IPS DF 19.7 (cell line): ENCODE results near the gene SLC27A5.
"Not testable (repeated sequence)": the region's sequence is repeated elsewhere in the genome, so short reads cannot be mapped to it uniquely, and the experiment has no call there.

Experiments
- DNase-seq: peaks from one replicate; pipeline ENCODE4 v3.0.0-alpha.2; 2013; ENCODE audit warnings: low read depth, low spot score

Gene SLC27A5

DNA sequence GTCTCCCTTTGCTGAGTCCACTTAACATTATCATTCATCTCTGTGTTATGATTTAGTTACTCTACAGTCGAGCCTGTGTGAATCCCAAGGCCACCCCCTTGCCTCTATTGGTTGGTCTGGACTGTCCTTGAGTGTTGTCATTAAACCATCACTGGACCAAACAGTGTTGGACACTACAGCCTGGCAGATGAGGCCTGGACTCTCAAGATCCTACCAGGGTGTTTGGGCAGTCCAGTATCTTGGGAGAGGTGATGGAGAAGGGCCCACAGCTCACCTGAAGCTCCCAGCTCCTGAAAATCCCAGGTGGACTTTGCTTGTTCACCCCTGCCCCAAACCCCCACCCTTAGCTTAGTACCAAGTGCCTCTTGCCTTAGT is 39.3 kb upstream of the SLC27A5 start:
- DNase-seq = no peak

DNA sequence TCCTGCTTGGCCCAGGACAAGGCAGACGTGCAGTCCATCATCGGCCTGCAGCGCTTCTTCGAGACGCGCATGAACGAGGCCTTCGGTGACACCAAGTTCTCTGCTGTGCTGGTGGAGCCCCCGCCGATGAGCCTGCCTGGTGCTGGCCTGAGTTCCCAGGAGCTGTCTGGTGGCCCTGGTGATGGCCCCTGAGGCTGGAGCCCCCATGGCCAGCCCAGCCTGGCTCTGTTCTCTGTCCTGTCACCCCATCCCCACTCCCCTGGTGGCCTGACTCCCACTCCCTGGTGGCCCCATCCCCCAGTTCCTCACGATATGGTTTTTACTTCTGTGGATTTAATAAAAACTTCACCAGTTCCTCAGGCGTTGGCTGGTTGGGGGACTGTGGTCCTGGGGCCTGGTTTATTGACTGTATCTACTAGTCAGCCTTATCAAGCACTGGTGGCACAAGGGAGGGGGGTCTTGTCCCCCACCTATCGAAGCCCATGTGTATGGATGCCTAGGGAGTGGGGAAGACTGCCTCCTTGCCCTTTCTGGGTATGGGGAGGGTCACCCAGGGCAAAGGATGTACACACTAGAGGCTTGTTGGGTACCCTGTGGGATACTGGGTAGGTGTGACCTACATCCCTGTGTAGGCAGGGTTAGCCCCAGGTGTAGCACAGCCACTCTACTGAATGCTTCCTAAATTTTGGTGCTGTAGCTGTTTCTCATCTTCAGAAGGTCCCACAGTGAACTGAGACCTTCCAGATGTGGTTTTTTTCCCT is 38.8 kb upstream of the SLC27A5 start:
- no peak for DNase-seq

DNA sequence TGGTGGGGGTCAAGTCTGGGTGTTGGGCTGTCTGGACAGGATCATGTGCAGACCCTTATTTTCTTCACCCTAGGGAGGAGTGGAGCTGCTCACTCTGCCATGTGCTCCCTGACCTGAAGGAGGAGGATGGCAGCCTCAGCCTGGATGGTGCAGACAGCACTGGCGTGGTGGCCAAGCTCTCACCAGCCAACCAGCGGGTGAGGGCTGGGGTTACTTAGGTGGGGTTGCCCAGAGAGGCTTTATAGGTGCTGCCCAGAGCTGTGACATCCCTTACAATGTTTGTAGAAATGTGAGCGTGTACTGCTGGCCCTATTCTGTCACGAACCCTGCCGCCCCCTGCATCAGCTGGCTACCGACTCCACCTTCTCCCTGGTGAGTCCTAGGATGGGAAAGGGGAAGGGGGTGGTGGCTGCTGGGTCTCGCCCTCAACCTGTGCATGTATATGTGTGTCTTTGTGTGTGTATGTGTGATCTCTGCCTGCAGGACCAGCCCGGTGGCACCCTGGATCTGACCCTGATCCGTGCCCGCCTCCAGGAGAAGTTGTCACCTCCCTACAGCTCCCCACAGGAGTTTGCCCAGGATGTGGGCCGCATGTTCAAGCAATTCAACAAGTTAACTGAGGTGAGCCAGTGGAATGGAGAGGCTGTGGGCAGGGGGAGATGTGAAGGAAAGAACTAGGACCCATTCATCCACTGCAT is 38.0 kb upstream of the SLC27A5 start:
- DNase-seq = no peak

DNA sequence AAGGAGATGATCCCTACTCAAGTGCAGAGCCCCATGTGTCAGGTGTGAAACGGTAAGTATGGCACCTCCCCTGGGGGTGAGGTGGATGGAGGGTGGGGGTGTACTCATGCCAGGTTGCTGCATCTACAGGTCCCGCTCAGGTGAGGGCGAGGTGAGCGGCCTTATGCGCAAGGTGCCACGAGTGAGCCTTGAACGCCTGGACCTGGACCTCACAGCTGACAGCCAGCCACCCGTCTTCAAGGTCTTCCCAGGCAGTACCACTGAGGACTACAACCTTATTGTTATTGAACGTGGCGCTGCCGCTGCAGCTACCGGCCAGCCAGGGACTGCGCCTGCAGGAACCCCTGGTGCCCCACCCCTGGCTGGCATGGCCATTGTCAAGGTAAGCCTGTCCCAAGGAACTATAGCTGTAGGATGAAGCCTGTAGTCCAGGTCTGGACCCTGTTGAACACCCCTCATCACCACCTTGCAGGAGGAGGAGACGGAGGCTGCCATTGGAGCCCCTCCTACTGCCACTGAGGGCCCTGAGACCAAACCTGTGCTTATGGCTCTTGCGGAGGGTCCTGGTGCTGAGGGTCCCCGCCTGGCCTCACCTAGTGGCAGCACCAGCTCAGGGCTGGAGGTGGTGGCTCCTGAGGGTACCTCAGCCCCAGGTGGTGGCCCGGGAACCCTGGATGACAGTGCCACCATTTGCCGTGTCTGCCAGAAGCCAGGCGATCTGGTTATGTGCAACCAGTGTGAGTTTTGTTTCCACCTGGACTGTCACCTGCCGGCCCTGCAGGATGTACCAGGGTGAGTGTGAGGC is 37.3 kb upstream of the SLC27A5 start:
- no peak for DNase-seq

DNA sequence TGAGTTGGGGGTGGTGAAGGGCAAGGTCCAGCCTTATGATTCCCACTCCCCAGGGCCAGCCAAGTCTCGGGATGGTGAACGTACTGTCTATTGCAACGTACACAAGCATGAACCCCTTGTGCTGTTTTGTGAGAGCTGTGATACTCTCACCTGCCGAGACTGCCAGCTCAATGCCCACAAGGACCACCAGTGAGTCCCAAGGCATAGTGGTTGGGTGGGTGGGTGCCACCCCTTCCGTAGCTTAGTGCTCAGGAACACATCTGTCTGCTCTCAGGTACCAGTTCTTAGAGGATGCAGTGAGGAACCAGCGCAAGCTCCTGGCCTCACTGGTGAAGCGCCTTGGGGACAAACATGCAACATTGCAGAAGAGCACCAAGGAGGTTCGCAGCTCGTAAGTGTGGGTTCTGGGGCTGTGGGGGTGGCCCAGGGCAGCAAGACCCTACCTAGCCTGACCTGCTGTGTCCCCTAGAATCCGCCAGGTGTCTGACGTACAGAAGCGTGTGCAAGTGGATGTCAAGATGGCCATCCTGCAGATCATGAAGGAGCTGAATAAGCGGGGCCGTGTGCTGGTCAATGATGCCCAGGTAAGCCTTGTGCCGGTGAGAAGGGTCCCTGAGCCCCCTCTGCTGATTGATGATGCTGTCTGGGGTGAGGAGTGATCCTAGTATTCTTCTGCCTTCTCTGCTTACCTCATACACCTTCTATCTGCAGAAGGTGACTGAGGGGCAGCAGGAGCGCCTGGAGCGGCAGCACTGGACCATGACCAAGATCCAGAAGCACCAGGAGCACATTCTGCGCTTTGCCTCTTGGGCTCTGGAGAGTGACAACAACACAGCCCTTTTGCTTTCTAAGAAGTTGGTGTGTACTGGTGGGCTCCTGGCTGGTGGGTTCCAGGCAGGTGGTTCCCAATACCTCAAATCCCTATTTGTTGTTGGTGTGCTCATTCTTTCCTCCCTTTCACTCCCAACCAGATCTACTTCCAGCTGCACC is 35.8 kb upstream of the SLC27A5 start:
- DNase-seq = no peak

DNA sequence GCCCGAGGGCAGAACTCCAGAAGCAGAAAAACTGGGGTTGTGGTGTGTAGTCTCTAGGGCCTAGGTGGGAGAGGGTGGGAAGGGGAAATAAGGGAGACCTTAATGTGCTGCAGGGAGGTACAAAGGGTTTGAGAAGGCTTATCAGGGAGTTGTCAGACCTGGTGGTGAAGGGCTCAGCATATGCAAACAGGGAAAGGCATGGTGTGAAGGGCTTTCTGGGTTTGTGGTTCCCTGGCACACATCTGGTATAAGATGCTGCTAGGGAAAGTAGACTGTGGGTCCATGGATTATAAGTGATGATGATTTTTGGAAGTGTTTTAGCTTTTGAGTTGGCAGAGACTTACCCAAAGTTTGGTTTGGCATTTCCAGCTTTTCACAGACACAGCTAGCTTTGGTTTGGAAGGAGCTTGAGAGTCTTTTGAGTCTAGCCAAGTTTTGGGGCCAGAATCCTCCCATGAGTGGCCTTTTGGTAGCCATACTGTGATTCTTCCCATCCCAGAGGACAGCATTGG is 34.3 kb upstream of the SLC27A5 start:
- no peak for DNase-seq

DNA sequence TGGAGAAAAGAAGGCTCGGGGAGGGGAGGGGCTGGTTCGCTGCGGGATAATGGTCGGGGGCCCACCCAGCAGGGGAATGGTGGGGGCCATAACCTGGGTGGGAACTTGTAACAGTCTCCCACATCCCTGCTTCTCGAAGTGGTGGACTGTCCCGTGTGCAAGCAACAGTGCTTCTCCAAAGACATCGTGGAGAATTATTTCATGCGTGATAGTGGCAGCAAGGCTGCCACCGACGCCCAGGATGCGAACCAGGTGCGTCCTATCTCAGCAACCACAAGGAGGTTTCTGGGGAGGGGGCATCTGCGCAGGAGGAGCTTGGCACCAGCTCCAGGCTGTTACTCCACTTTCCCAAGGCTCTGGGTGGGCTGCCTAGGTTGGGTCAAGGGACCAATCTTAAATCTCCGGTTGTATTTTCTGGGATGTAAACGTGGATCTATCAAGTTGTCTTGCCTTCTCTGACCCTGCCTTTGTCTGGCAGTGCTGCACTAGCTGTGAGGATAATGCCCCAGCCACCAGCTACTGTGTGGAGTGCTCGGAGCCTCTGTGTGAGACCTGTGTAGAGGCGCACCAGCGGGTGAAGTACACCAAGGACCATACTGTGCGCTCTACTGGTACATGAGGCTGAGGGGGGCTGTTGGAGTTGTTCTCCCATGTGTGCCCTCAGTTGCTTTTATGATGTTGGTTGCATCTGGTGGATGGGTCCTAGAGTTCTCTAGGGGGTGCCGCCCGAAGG is 33.7 kb upstream of the SLC27A5 start:
- no peak for DNase-seq

DNA sequence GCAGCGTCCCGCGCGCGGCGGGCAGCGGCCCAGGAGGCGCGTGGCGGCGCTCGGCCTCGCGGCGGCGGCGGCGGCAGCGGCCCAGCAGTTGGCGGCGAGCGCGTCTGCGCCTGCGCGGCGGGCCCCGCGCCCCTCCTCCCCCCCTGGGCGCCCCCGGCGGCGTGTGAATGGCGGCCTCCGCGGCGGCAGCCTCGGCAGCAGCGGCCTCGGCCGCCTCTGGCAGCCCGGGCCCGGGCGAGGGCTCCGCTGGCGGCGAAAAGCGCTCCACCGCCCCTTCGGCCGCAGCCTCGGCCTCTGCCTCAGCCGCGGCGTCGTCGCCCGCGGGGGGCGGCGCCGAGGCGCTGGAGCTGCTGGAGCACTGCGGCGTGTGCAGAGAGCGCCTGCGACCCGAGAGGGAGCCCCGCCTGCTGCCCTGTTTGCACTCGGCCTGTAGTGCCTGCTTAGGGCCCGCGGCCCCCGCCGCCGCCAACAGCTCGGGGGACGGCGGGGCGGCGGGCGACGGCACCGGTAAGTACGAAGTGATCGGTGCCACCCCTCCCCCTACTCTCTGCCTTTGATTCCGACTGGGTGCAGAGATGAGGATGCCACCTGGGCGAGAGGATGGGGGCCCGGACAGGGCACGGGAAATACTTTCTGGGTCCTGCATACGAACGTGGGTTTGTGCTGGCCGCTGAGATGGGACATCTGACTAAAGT is 32.9 kb upstream of the SLC27A5 start:
- DNase-seq = no peak

DNA sequence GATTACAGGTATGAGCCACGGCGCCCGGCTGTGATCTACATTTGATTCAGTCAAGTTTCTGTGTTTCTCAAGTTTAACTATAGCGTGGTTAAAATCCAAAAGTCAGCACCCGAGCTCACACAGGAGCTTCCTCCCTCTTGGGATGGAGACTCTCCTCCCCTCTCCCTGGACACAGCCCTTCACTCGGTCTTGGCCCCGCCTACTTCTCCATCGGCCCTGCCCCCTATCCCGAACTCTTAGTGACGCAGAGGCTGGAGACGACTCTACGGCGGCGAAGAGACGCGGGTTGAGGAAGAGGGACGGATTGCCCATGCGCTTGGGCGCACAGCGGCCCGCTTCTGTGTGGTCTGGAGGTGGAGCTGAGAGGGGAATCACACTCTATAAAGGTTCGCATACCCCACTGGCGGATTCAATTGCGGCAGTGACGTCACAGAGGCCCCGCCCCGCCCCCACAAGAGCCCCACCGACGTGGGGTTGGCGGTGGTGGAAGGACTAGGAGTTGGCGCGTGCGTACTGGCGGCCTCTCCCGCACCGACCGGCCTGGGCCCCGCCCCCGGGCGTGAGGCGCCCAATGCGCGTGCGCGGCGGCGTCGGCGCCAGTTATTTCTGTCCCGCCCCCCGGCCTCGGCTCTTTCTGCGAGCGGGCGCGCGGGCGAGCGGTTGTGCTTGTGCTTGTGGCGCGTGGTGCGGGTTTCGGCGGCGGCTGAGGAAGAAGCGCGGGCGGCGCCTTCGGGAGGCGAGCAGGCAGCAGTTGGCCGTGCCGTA is 32.2 kb upstream of the SLC27A5 start, which contains the start of gene TRIM28:
Gene TRIM28 (plus strand): TSS at position 239 of the 765 bp plus-strand sequence. CDS start 694 bp downstream, outside the sequence.
- DNase-seq = peak; percentile 85

DNA sequence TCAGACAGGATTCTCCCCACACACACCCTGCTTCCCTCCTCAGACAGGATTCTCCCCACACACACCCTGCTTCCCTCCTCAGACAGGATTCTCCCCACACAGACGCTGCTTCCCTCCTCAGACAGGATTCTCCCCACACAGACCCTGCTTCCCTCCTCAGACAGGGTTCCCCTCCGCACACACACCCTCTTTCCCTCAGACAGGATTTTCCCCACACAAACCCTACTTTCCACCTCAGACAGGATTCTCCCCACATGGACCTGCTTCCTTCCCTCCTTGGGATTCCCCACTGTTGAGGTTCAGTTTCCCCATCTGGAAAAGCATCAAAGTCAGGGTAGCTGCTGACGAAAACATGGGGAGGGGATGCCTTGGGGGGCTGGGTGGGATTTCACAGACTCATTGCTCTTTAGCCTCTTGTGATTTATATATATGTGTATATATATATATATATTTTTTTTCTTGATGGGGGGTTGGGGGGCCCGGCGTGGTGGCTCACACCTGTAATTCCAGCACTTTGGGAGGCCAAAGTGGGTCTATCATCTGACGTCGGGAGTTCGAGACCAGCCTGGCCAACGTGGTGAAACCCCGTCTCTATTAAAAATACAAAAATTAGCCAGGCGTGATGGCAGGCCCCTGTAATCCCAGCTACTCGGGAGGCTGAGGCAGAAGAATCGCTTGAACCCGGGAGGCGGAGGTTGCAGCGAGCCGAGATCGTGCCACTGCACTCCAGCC is 31.0 kb upstream of the SLC27A5 start:
- not testable (repeated sequence) for DNase-seq

DNA sequence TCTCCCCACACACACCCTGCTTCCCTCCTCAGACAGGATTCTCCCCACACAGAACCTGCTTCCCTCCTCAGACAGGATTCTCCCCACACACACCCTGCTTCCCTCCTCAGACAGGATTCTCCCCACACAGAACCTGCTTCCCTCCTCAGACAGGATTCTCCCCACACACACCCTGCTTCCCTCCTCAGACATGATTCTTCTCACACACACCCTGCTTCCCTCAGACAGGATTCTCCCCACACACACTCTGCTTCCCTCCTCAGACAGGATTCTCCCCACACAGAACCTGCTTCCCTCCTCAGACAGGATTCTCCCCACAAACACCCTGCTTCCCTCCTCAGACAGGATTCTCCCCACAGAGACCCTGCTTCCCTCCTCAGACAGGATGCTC is 27.4 kb upstream of the SLC27A5 start:
- DNase-seq = not testable (repeated sequence)

DNA sequence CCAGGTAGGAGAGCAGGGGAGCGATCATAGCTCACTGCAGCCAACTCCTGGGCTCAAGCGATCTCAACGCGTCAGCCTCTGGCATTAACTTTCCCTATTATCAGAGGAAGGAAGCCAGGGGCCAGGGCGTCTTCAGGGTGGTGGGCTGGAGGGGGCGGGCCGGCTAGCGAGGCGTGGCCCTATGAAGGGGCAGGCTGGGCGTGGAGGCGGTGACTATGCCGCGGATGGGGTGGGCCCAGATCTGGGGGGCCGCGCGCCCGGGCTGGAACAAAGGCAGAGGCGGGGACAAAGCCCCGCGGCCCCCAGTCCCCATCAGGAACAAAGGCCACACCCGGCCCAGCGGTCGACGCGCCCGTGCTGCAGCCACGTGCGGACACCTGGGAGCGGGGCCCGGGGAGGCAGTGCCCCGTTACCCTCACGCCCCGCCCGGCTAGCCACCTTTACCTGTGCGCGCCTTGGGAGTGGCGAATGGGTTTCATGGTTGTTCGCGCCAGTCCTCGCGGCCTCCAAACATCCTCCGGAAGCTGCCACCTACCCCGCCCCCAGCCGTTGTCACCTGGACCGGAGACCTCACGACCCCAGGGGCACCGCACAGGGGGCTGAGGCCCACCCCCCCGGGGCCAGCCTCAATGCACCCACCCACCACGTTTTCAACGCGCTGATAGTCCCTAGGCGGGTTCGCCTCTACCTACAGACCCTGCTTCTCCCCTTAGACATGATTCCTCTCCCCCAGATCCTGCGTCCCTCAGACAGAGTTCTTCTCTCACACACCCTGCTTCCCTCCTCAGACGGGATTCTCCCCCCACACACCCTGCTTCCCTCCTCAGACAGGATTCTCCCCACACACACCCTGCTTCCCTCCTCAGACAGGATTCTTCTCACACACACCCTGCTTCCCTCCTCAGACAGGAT is 26.7 kb upstream of the SLC27A5 start:
- no peak for DNase-seq

DNA sequence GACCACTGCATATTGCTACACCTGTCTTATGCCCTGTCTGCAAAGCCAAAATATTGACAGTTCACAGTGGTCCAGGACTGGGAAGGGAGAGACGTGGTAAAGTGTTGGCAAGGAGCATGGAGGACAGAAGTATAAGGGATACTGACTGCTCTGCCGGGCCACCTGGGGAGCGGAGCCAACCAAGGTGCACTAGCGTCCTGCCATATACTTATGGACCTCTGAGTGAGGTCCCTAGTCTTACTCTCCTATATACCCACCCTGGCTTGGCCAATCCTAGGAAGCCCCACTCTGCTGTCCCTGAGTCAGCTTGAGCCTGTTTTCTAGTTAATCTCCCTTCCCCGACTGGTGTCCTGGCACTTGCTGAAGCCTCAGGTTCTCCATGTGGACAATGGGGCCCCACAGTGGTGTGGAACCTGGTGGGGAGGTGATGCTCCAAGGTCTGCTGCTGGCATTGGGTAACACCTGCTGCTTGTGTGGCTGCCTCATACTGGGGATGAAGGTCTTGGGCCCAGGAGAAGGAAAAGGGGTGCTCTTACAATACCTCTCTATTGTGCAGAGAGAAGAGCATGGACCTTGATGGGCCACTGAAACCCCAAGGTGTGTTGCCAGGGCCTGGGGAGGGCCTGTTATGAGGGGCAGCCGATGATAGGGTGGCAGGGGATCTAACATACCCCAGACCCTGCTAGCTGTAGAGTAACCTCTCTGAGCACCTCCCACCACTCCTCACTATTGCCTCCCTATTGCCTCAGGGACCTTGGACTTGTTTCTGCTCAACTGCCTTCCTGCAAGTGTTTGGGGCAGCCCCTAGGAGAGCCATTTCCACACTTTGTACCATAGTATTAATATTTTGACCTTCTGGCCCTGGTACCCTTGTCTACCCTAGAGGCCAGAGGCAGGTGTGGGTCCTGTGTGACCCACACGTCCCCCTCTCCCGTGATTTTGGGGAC is 25.3 kb upstream of the SLC27A5 start:
- no peak for DNase-seq

DNA sequence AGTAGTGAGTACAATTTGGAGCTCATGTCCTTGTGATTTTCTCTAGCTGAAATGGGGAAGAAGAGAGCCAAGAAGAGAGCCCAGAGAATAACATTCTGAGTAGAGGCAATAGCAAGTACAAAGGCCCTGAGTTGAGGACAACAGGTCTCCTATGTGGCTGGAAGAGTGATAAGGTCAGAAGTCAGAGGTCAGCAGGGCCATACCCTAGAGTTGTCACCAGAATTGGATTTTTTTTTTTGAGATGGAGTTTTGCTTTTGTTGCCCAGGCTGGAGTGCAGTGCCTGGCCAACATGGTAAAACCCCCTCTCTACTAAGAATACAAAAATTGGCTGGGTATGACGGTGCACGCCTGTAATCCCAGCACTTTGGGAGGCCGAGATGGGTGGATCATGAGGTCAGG is 24.1 kb upstream of the SLC27A5 start:
- DNase-seq = no peak

DNA sequence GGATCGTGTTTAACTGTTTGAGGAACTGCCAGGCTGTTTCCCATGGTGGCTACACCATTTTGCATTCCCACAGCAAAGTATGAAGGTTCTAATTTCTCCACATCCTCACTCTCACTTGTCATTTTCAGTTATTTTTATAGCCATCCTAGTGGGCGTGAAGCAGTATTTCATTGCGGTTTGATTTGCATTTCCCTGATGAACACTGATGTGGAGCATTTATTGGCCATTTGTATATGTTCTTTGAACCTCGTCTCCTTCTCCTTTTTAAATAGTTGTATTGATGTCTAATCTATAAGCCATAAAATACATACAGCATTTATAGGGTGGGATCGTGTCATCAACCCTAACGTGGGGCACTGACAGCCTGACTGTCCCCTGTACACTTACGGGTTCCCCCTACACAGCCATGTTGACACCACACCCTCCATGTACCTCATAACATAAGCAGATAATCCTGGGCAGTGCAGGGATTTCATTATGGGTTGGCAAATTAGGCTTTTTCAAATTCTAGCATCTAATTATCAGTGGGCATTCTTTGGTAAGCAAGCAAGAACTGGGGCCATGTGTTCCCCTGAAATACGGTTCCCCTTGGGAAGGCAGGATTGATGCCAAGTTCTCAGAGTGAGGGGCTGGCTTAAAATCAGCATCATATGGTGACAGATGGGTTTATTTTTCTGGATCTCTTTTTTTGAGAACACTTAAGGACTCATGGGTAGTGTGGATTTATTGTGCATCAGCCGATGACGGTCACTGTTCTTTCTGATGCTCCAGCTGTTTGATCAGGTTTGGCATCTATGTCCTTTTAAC is 19.4 kb upstream of the SLC27A5 start:
- DNase-seq = no peak
